Caco-2 (cell line): ENCODE results near the gene GRIN1. TPM values are rescaled to one million over a fixed set of nuclear protein-coding genes. Genes with fewer than 3 reads are reported as not detected.
A peak's percentile ranks its signal among the peaks of the same experiment; 100 is the strongest.

Source experiments
- BruUV-seq: library from RNA; stranded (reverse); fragments of 400-500 nt; replicated peaks from 2 replicates; lab custom pipeline; 2021; lab: Mats Ljungman, UMichigan
- CTCF ChIA-PET: fragments of 300-600 bp; sonication (Branson Sonifier 250); formaldehyde crosslinking; loops from one replicate; lab custom pipeline; 2022; ENCODE audit warnings: antibody characterized with exemption; lab: Charles Lee
- POLR2A ChIA-PET: fragments of 300-600 bp; sonication (Branson Sonifier 250); formaldehyde crosslinking; loops from one replicate; lab custom pipeline; 2022; ENCODE audit warnings: antibody characterized with exemption; lab: Charles Lee
- DNase-seq, 2 experiments: peaks; one replicate each; pipeline versions ENCODE4 v3.0.0 to v3.0.0-alpha.2; 2020 to 2022
- H3K27me3 ChIP-seq: replicated peaks from 2 replicates; pipeline ENCODE4 v1.6.0; 2011; ENCODE audit warnings: low read length; ENCODE audit not compliant: control insufficient read depth, insufficient read depth
- H3K36me3 ChIP-seq: 2 replicates; pipeline ENCODE4 v1.5.1; 2011; ENCODE audit warnings: low read length; ENCODE audit not compliant: control insufficient read depth, insufficient read depth
- H3K4me1 ChIP-seq: fragments of 250-450 bp; sonication (Bioruptor Pico); 2 replicates; pipeline ENCODE4 v1.5.1; 2020; ENCODE audit warnings: mild to moderate bottlenecking
- H3K4me3 ChIP-seq: 2 replicates; pipeline ENCODE4 v1.5.1; 2011; ENCODE audit warnings: low read depth, mild to moderate bottlenecking, control low read depth, low read length
- H3K9me3 ChIP-seq: fragments of 250-450 bp; sonication (Bioruptor Pico); 2 replicates; pipeline ENCODE4 v1.5.1; 2020; ENCODE audit warnings: mild to moderate bottlenecking, moderate library complexity
- H3K27ac Mint-ChIP-seq: one replicate; pipeline ENCODE4 v1.8.0; 2022; ENCODE audit warnings: mixed read lengths; ENCODE audit not compliant: unreplicated experiment
- H3K27me3 Mint-ChIP-seq: one replicate; pipeline ENCODE4 v1.8.0; 2022; ENCODE audit warnings: mixed read lengths; ENCODE audit not compliant: insufficient read depth, unreplicated experiment
- H3K36me3 Mint-ChIP-seq: one replicate; pipeline ENCODE4 v1.8.0; 2022; ENCODE audit warnings: mild to moderate bottlenecking, mixed read lengths; ENCODE audit not compliant: insufficient read depth, unreplicated experiment
- H3K4me1 Mint-ChIP-seq: one replicate; pipeline ENCODE4 v1.8.0; 2022; ENCODE audit warnings: low read depth, mixed read lengths; ENCODE audit not compliant: unreplicated experiment
- H3K4me3 Mint-ChIP-seq: one replicate; pipeline ENCODE4 v1.8.0; 2022; ENCODE audit warnings: mild to moderate bottlenecking, moderate library complexity, mixed read lengths; ENCODE audit not compliant: unreplicated experiment
- H3K9me3 Mint-ChIP-seq: one replicate; pipeline ENCODE4 v1.8.0; 2022; ENCODE audit warnings: mixed read lengths; ENCODE audit not compliant: unreplicated experiment
- intact Hi-C: fragments of 100-400 bp; cut with micrococcal nuclease; formaldehyde crosslinking; loops from one replicate; pipeline ENCODE4 v1.10.0; 2022; ENCODE audit not compliant: unreplicated experiment
- total RNA-seq: library from RNA; stranded (reverse); gene quantifications from 2 replicates; pipeline ENCODE4 v1.2.3, GENCODE V29; 2022
- TF ChIP-seq, protein P1 (sequence below), 2 experiments: fragments of 200-600 bp in 1 of 2; IDR thresholded peaks; 1 replicate in 1 of 2; 2 replicates in 1 of 2; pipeline versions ENCODE4 v1.5.1 to v1.8.0; 2011 to 2022; ENCODE audit warnings: antibody characterized with exemption in 1 of 2, control low read depth in 1 of 2, inconsistent platforms in 1 of 2, low read depth in 1 of 2, low read length in 1 of 2, mild to moderate bottlenecking in 1 of 2, moderate library complexity in 1 of 2; ENCODE audit not compliant: insufficient read depth in 1 of 2, severe bottlenecking in 1 of 2, unreplicated experiment in 1 of 2

Gene GRIN1
- total RNA-seq, 1 experiment from 2014 or later, result 3.7 TPM

DNA sequence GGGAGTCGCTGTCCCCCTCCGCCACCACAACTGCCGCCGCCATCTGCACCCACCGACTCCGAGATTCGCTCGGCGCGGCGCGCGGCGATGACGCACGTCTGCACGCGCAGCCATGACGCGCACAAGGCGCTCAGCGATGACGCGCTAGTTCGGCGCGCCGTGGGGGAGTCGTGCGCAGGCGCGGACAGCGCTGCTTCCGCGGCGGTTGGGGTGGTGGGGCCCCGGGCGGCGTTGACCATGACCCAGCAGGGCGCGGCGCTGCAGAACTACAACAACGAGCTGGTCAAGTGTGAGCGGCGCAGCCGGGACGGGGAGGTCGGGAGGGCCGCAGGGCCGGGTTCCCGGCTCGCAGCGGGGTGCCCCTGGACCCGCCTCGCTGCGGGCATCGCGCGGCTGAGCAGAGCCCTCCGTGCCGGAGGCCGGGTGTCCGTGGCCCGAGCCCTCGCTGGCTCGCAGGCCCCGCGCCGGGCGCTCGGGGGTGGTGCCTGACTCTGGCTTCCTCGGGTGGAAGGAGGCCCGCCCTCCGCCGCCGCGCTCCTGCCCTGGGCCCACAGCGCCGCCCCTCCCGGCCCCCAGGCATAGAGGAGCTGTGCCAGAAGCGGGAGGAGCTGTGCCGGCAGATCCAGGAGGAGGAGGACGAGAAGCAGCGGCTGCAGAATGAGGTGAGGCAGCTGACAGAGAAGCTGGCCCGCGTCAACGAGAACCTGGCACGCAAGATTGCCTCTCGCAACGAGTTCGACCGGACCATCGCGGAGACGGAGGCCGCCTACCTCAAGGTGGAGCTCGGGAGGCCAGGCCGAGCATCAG is 49.7 kb downstream of the GRIN1 start, which contains the start of the genes ANAPC2 and SSNA1:
ANAPC2 (minus strand) TSS at position 71 of the 807 bp plus-strand sequence; CDS start at position 43, 28 bp downstream.
SSNA1 (plus strand) TSS at position 187 of the 807 bp plus-strand sequence; CDS start at position 238, 51 bp downstream.
- peaks cover 3% of the 10 kb centered on the region for H3K36me3 ChIP-seq
- peak within 1 kb of the TSS; percentile 96 for H3K4me3 ChIP-seq
- intact Hi-C loops, result loop anchor here (1.0 to 2.0 kb wide), 3 partner anchors 12 to 38 kb away; partner anchors contain the start of genes RNF224 and TPRN
- CTCF ChIA-PET, result interaction anchor here (0.5 to 3.0 kb wide), 23 partner anchors 10 to 160 kb away, joined by 3 to 22 read pairs (median 6); partner anchors contain the start of genes LRRC26, MAN1B1, RNF224 and SAPCD2
- POLR2A ChIA-PET, result interaction anchor here (0.5 to 1.8 kb wide), 19 partner anchors 10 to 460 kb away, joined by 3 to 21 read pairs (median 3); partner anchors contain the start of genes LRRC26, MAN1B1, NELFB and RNF208
- no peaks in the 10 kb centered on the region for H3K27me3 ChIP-seq
- peak; percentile 93 to 97 for DNase-seq
- H3K9me3 ChIP-seq, result no peaks in the 10 kb centered on the region
- Mint-ChIP-seq H3K9me3 (no peaks in the 10 kb centered on the region), H3K27me3 (no peaks in the 10 kb centered on the region), H3K27ac (peak within 1 kb of the TSS; percentile 93), H3K4me3 (peak within 1 kb of the TSS; percentile 98), H3K36me3 (peaks cover 43% of the 10 kb centered on the region), H3K4me1 (peaks cover 20% of the 10 kb centered on the region)
- TF ChIP-seq, protein P1, sequence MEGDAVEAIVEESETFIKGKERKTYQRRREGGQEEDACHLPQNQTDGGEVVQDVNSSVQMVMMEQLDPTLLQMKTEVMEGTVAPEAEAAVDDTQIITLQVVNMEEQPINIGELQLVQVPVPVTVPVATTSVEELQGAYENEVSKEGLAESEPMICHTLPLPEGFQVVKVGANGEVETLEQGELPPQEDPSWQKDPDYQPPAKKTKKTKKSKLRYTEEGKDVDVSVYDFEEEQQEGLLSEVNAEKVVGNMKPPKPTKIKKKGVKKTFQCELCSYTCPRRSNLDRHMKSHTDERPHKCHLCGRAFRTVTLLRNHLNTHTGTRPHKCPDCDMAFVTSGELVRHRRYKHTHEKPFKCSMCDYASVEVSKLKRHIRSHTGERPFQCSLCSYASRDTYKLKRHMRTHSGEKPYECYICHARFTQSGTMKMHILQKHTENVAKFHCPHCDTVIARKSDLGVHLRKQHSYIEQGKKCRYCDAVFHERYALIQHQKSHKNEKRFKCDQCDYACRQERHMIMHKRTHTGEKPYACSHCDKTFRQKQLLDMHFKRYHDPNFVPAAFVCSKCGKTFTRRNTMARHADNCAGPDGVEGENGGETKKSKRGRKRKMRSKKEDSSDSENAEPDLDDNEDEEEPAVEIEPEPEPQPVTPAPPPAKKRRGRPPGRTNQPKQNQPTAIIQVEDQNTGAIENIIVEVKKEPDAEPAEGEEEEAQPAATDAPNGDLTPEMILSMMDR (IDR thresholded peaks at IDR 0.05; ENCODE audit: insufficient read depth in 1 of 2, low read depth in 1 of 2, low read length in 1 of 2, severe bottlenecking in 1 of 2, unreplicated experiment in 1 of 2), result peak; percentile 38 to 56
- BruUV-seq, result TSS peak; percentile 85
- H3K4me1 ChIP-seq, result peaks cover 16% of the 10 kb centered on the region

GRCh38 chr9:137189297-137190295 is 50.6 kb downstream of the GRIN1 start:
- no peaks in the 10 kb centered on the region for H3K27me3 ChIP-seq
- H3K9me3 Mint-ChIP-seq, result no peaks in the 10 kb centered on the region
- H3K4me3 ChIP-seq, result peak overlapping the region; percentile 96
- H3K27ac Mint-ChIP-seq, result peak overlapping the region; percentile 93
- no peaks in the 10 kb centered on the region for H3K9me3 ChIP-seq
- ChIA-PET POLR2A (interaction anchor here (0.7 to 1.8 kb wide), 14 partner anchors 9 to 143 kb away, joined by 3 to 21 read pairs (median 4); partner anchors contain the start of genes LRRC26, MAN1B1, NELFB and RNF208), CTCF (interaction anchor here (0.6 to 3.0 kb wide), 21 partner anchors 9 to 160 kb away, joined by 3 to 22 read pairs (median 6); partner anchors contain the start of genes LRRC26, MAN1B1, RNF224 and SAPCD2)
- peaks cover 3% of the 10 kb centered on the region for H3K36me3 ChIP-seq
- TF ChIP-seq, protein P1 (IDR thresholded peaks at IDR 0.05; ENCODE audit: insufficient read depth in 1 of 2, low read depth in 1 of 2, low read length in 1 of 2, severe bottlenecking in 1 of 2, unreplicated experiment in 1 of 2), result no peak
- no TSS peak for BruUV-seq
- DNase-seq, result no peak
- peaks cover 16% of the 10 kb centered on the region for H3K4me1 ChIP-seq
- peaks cover 20% of the 10 kb centered on the region for H3K4me1 Mint-ChIP-seq
- intact Hi-C loops, result loop anchor here (1.0 to 2.0 kb wide), 2 partner anchors 11 to 37 kb away; partner anchors contain the start of genes RNF224 and TPRN
- H3K4me3 Mint-ChIP-seq, result peak overlapping the region; percentile 98
- peaks cover 42% of the 10 kb centered on the region for H3K36me3 Mint-ChIP-seq
- H3K27me3 Mint-ChIP-seq, result no peaks in the 10 kb centered on the region
